ENCODE results near the gene RMDN2. TPM values are rescaled to one million over a fixed set of nuclear protein-coding genes. Genes with fewer than 3 reads are reported as not detected.

RMDN2 gene, protein sequence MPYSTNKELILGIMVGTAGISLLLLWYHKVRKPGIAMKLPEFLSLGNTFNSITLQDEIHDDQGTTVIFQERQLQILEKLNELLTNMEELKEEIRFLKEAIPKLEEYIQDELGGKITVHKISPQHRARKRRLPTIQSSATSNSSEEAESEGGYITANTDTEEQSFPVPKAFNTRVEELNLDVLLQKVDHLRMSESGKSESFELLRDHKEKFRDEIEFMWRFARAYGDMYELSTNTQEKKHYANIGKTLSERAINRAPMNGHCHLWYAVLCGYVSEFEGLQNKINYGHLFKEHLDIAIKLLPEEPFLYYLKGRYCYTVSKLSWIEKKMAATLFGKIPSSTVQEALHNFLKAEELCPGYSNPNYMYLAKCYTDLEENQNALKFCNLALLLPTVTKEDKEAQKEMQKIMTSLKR
- polyA plus RNA-seq (6.2 to 9.3 TPM (median 7.1 TPM) in 3 replicates), polyA minus RNA-seq (2.9 to 3.7 TPM in 2 of 3 replicates, not detected in the other)
- polyA plus RNA-seq (2011; ENCODE audit: low read depth), result 0.89 TPM
- 4.7 and 9.4 TPM in 2 replicates for polyA plus RNA-seq (2011; cell fraction: cytosol; rRNA removed)
- polyA plus RNA-seq (2011; cell fraction: nucleus; rRNA removed), result 11.7 and 15.4 TPM in 2 replicates
- 1.7 and 5.9 TPM in 2 replicates for polyA plus RNA-seq (2012; ENCODE audit: low replicate concordance)
- polyA minus RNA-seq (2011; cell fraction: cytosol; rRNA and poly(A)+ RNA removed), result 2.3 TPM
- 3.8 and 13.7 TPM in 2 replicates for polyA minus RNA-seq (2011; cell fraction: nucleus; rRNA and poly(A)+ RNA removed)

GRCh38 chr2:37925063-37925897 lies at the start of gene RMDN2:
TSS of gene RMDN2 (plus strand) at chr2:37925287. CDS start at chr2:37929278, 3,991 bp downstream.
- Histone ChIP-seq H3K79me2 (ENCODE audit: control insufficient read depth, insufficient read depth, low read length) (no peaks in the 10 kb centered on the region), H3K36me3 (ENCODE audit: control insufficient read depth in 2 of 2, extremely low read depth in 1 of 2, insufficient read depth in 2 of 2, low read length in 2 of 2) (no peaks in the 10 kb centered on the region)
- dilution Hi-C loops (cut with MboI; ENCODE audit: extremely low pct_ligation_motif_present, low sequenced_read_pairs), result no loop called here

DNA sequence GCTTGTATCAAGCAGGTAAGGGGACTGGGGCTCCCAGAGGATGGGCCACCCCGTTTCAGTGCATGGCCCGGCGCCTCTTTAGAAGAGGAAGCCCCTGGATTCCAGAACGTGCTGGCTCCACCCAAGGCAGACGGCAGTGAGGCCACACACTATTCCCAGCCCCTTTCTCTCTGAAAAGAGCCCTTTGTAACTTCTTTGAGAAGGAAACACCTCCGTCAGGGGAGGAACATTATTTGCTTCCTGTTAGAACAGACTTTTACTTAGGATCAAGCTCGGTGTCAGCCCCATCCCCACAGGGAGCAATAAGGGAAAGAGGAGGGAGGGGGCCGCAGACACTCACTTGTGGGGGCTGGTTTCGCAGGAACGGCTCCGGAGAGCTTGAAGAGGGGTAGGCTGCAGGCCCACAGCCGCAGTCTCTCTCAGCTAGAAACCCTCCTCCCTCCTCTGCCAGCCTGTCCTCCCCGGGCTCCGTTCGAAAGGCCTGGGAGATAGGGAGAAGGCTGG lies 49.6 kb upstream of the RMDN2 start:
- TF ChIP-seq, protein P1, sequence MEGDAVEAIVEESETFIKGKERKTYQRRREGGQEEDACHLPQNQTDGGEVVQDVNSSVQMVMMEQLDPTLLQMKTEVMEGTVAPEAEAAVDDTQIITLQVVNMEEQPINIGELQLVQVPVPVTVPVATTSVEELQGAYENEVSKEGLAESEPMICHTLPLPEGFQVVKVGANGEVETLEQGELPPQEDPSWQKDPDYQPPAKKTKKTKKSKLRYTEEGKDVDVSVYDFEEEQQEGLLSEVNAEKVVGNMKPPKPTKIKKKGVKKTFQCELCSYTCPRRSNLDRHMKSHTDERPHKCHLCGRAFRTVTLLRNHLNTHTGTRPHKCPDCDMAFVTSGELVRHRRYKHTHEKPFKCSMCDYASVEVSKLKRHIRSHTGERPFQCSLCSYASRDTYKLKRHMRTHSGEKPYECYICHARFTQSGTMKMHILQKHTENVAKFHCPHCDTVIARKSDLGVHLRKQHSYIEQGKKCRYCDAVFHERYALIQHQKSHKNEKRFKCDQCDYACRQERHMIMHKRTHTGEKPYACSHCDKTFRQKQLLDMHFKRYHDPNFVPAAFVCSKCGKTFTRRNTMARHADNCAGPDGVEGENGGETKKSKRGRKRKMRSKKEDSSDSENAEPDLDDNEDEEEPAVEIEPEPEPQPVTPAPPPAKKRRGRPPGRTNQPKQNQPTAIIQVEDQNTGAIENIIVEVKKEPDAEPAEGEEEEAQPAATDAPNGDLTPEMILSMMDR (optimal IDR thresholded peaks at IDR 0.05 in 1 of 3, IDR thresholded peaks at IDR 0.05 in 1 of 3, conservative IDR thresholded peaks at IDR 0.05 in 1 of 3; ENCODE audit: extremely low read depth in 1 of 3, insufficient read depth in 2 of 3, low read length in 3 of 3), result no peak
- no peak for TF ChIP-seq EZH2 (IDR thresholded peaks at IDR 0.05; ENCODE audit: low read length)
- H2AFZ ChIP-seq (ENCODE audit: control insufficient read depth, low read length), result no peak overlapping the region
- no peak overlapping the region for H3K4me3 ChIP-seq (ENCODE audit: control insufficient read depth in 2 of 3, extremely low read depth in 1 of 3, insufficient read depth in 2 of 3, low read depth in 1 of 3, low read length in 3 of 3)
- no peak for DNase-seq (ENCODE audit: low read depth, low spot score)
- H3K79me2 ChIP-seq (ENCODE audit: control insufficient read depth, insufficient read depth, low read length), result no peaks in the 10 kb centered on the region
- no peaks in the 10 kb centered on the region for H4K20me1 ChIP-seq (ENCODE audit: control insufficient read depth, extremely low read depth, insufficient read depth, low read length)
- no peaks in the 10 kb centered on the region for H3K9me1 ChIP-seq (ENCODE audit: control insufficient read depth, extremely low read depth, insufficient read depth, low read length)
- H3K9ac ChIP-seq (ENCODE audit: control insufficient read depth, extremely low read depth, insufficient read depth, low read length), result no peak overlapping the region
- H3K27ac ChIP-seq (ENCODE audit: control insufficient read depth, insufficient read depth, low read length), result no peak overlapping the region
- dilution Hi-C loops (cut with MboI; ENCODE audit: extremely low pct_ligation_motif_present, low sequenced_read_pairs), result no loop called here
- H3K4me1 ChIP-seq (ENCODE audit: control insufficient read depth, extremely low read depth, insufficient read depth, low read length), result peaks cover 20% of the 10 kb centered on the region
- H3K4me2 ChIP-seq (ENCODE audit: control insufficient read depth, extremely low read depth, insufficient read depth, low read depth, low read length), result no peak overlapping the region
- no peak for FAIRE-seq
- peaks cover 3% of the 10 kb centered on the region for H3K27me3 ChIP-seq (ENCODE audit: control insufficient read depth, extremely low read depth, insufficient read depth, low read length)
- no peaks in the 10 kb centered on the region for H3K9me3 ChIP-seq (ENCODE audit: control insufficient read depth, low read depth, low read length)
- H3K36me3 ChIP-seq (ENCODE audit: control insufficient read depth in 2 of 2, extremely low read depth in 1 of 2, insufficient read depth in 2 of 2, low read length in 2 of 2), result no peaks in the 10 kb centered on the region

More at GRCh38 chr2:37925063-37925897, at the start of gene RMDN2:
- Histone ChIP-seq H3K4me1 (ENCODE audit: control insufficient read depth, extremely low read depth, insufficient read depth, low read length) (peaks cover 2% of the 10 kb centered on the region), H2AFZ (ENCODE audit: control insufficient read depth, low read length) (peak within 1 kb of the TSS; percentile 97), H4K20me1 (ENCODE audit: control insufficient read depth, extremely low read depth, insufficient read depth, low read length) (no peaks in the 10 kb centered on the region), H3K27me3 (ENCODE audit: control insufficient read depth, extremely low read depth, insufficient read depth, low read length) (no peaks in the 10 kb centered on the region), H3K9me1 (ENCODE audit: control insufficient read depth, extremely low read depth, insufficient read depth, low read length) (no peaks in the 10 kb centered on the region), H3K4me3 (ENCODE audit: control insufficient read depth in 2 of 3, extremely low read depth in 1 of 3, insufficient read depth in 2 of 3, low read depth in 1 of 3, low read length in 3 of 3) (peak within 1 kb of the TSS; percentile 87 to 93 (median 89)), H3K4me2 (ENCODE audit: control insufficient read depth, extremely low read depth, insufficient read depth, low read depth, low read length) (peak within 1 kb of the TSS; percentile 94), H3K9me3 (ENCODE audit: control insufficient read depth, low read depth, low read length) (no peaks in the 10 kb centered on the region), H3K27ac (ENCODE audit: control insufficient read depth, insufficient read depth, low read length) (peak within 1 kb of the TSS; percentile 58), H3K9ac (ENCODE audit: control insufficient read depth, extremely low read depth, insufficient read depth, low read length) (peak within 1 kb of the TSS; percentile 75)
- FAIRE-seq (peak; percentile 39), DNase-seq (ENCODE audit: low read depth, low spot score) (peak; percentile 28)
- no peak for TF ChIP-seq EZH2 (IDR thresholded peaks at IDR 0.05; ENCODE audit: low read length)
- TF ChIP-seq, protein P1 (optimal IDR thresholded peaks at IDR 0.05 in 1 of 3, IDR thresholded peaks at IDR 0.05 in 1 of 3, conservative IDR thresholded peaks at IDR 0.05 in 1 of 3; ENCODE audit: extremely low read depth in 1 of 3, insufficient read depth in 2 of 3, low read length in 3 of 3), result no peak

All from keratinocyte (primary cell).